ENCODE data around the gene RAN. TPM values are rescaled to one million over a fixed set of nuclear protein-coding genes. Genes with fewer than 3 reads are reported as not detected.
"Not testable (repeated sequence)": the region's sequence is repeated elsewhere in the genome, so short reads cannot be mapped to it uniquely, and the experiment has no call there.

The RAN gene
- total RNA-seq, 2 donors from 2014 or later: 122 to 156 TPM

GRCh38 chr12:130873825-130874224 lies 2.0 kb downstream of the RAN start:
- Histone ChIP-seq H3K4me3 (no peak overlapping the region), H3K9me3 (no peaks in the 10 kb centered on the region), H3K27ac (no peak overlapping the region), H3K36me3 (peaks cover 36% of the 10 kb centered on the region), H3K27me3 (no peaks in the 10 kb centered on the region), H3K4me1 (peaks cover 0 to 34% of the 10 kb centered on the region in 2 donors)
- DNase-seq (ENCODE audit: low spot score): no peak
- TF ChIP-seq, protein P1, sequence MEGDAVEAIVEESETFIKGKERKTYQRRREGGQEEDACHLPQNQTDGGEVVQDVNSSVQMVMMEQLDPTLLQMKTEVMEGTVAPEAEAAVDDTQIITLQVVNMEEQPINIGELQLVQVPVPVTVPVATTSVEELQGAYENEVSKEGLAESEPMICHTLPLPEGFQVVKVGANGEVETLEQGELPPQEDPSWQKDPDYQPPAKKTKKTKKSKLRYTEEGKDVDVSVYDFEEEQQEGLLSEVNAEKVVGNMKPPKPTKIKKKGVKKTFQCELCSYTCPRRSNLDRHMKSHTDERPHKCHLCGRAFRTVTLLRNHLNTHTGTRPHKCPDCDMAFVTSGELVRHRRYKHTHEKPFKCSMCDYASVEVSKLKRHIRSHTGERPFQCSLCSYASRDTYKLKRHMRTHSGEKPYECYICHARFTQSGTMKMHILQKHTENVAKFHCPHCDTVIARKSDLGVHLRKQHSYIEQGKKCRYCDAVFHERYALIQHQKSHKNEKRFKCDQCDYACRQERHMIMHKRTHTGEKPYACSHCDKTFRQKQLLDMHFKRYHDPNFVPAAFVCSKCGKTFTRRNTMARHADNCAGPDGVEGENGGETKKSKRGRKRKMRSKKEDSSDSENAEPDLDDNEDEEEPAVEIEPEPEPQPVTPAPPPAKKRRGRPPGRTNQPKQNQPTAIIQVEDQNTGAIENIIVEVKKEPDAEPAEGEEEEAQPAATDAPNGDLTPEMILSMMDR (IDR thresholded peaks at IDR 0.05): no peak

- Histone ChIP-seq H3K4me1 (peaks cover 0 to 34% of the 10 kb centered on the region in 2 donors), H3K27ac (no peak overlapping the region), H3K4me3 (no peak overlapping the region), H3K27me3 (no peaks in the 10 kb centered on the region), H3K36me3 (peaks cover 36% of the 10 kb centered on the region), H3K9me3 (no peaks in the 10 kb centered on the region)
- no peak for DNase-seq (ENCODE audit: low spot score)
- TF ChIP-seq, protein P1 (IDR thresholded peaks at IDR 0.05): no peak
Measured at GRCh38 chr12:130874696-130875095, 2.8 kb downstream of the RAN start.

DNA sequence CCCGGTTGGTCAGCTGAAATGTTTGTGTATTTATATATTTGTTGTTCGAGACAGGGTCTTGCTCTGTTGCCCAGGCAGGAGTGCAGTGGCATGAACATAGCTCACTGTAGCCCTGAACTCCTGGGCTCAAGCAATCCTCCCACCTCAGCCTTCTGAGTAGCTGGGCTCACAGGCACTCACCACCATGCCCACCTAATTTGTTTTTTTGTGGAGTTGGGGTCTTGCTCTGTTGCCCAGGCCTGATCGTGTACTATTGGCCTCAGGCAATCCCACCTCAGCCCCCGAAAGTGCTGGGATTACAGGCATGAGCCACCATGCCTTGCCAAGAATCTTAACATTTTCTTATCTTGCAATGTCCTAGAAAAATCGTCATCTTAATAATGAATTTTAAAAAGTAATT lies 3.3 kb downstream of the RAN start:
- Histone ChIP-seq H3K9me3 (no peaks in the 10 kb centered on the region), H3K27ac (no peak overlapping the region), H3K27me3 (no peaks in the 10 kb centered on the region), H3K36me3 (peaks cover 36% of the 10 kb centered on the region), H3K4me3 (no peak overlapping the region), H3K4me1 (peaks cover 0 to 34% of the 10 kb centered on the region in 2 donors)
- DNase-seq (ENCODE audit: low spot score): no peak
- TF ChIP-seq, protein P1 (IDR thresholded peaks at IDR 0.05): no peak

- H3K9me3 ChIP-seq; DNase-seq (ENCODE audit: low spot score); H3K4me3 ChIP-seq; H3K27me3 ChIP-seq; H3K27ac ChIP-seq: not testable (repeated sequence)
- H3K36me3 ChIP-seq: peaks cover 36% of the 10 kb centered on the region
- H3K4me1 ChIP-seq: peaks cover 0 to 32% of the 10 kb centered on the region in 2 donors
Measured at GRCh38 chr12:130875708-130876107, 3.8 kb downstream of the RAN start.

GRCh38 chr12:130876297-130876696 lies 4.4 kb downstream of the RAN start:
- H3K36me3 ChIP-seq: peaks cover 36% of the 10 kb centered on the region
- H3K9me3 ChIP-seq: no peaks in the 10 kb centered on the region
- H3K27ac ChIP-seq: no peak overlapping the region
- TF ChIP-seq, protein P1 (IDR thresholded peaks at IDR 0.05): no peak
- H3K4me1 ChIP-seq: peaks cover 0 to 26% of the 10 kb centered on the region in 2 donors
- H3K4me3 ChIP-seq: no peak overlapping the region
- no peaks in the 10 kb centered on the region for H3K27me3 ChIP-seq
- DNase-seq (ENCODE audit: low spot score): no peak

DNA sequence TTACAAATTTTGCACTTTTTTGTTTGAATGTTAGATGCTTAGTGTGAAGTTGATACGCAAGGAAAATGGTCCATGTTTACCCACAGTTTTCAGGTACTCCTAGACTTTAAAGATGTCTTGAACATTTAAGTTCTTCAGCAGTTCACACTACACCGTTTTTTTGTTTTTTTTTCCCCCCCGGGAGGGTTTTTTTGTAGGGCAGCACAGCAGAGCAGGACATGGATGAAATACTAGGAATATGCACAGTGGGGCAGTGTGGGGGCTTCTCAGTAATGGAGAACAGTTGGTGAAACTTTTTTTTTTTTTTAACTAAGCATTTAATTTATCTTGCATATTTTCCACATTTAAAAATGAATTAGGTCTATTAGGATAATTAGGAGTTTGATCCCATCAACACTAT lies 4.9 kb downstream of the RAN start:
- TF ChIP-seq, protein P1 (IDR thresholded peaks at IDR 0.05): no peak
- no peak for DNase-seq (ENCODE audit: low spot score)
- Histone ChIP-seq H3K9me3 (no peaks in the 10 kb centered on the region), H3K4me1 (peaks cover 0 to 24% of the 10 kb centered on the region in 2 donors), H3K27me3 (no peaks in the 10 kb centered on the region), H3K4me3 (no peak overlapping the region), H3K27ac (no peak overlapping the region), H3K36me3 (peaks cover 36% of the 10 kb centered on the region)
